ENCODE data around the gene USH2A.
"Not testable (repeated sequence)": the region's sequence is repeated elsewhere in the genome, so short reads cannot be mapped to it uniquely, and the experiment has no call there.

GRCh38 chr1:216340542-216340941, 82.7 kb downstream of the USH2A start:
- TF ChIP-seq CTCF, POLR2A (IDR thresholded peaks at IDR 0.05): not testable (repeated sequence)
